PFSK-1 (cell line): ENCODE data around the gene TSPAN3.

Source experiments
- FOXP2 ChIP-seq: optimal IDR thresholded peaks from 2 replicates; pipeline ENCODE3; 2011; ENCODE audit warnings: borderline replicate concordance, control low read depth, inconsistent platforms; ENCODE audit not compliant: insufficient read depth; ENCODE audit errors: extremely low read length, extremely low read depth
- POLR2AphosphoS5 ChIP-seq: IDR thresholded peaks from 2 replicates; pipeline ENCODE4 v1.6.1; 2012; ENCODE audit warnings: low read depth, mild to moderate bottlenecking, control low read depth, low read length, moderate library complexity
- SIN3A ChIP-seq: IDR thresholded peaks from 2 replicates; pipeline ENCODE4 v1.6.1; 2012; ENCODE audit warnings: mild to moderate bottlenecking, low read length, moderate library complexity, borderline replicate concordance; ENCODE audit not compliant: insufficient read depth
- TAF1 ChIP-seq: IDR thresholded peaks from 2 replicates; pipeline ENCODE4 v1.6.1; 2012; ENCODE audit warnings: low read length, control low read depth, borderline replicate concordance; ENCODE audit not compliant: insufficient read depth
- TF ChIP-seq, protein P1 (sequence below), 2 experiments: IDR thresholded peaks; 2 replicates each; pipeline versions ENCODE4 v1.6.1 to v1.8.0; 2011 to 2012; ENCODE audit warnings: low read depth in 2 of 2, low read length in 2 of 2, control low read depth in 1 of 2, inconsistent platforms in 1 of 2, mild to moderate bottlenecking in 1 of 2, moderate library complexity in 1 of 2; ENCODE audit not compliant: insufficient read depth in 1 of 2

TSPAN3 gene

DNA sequence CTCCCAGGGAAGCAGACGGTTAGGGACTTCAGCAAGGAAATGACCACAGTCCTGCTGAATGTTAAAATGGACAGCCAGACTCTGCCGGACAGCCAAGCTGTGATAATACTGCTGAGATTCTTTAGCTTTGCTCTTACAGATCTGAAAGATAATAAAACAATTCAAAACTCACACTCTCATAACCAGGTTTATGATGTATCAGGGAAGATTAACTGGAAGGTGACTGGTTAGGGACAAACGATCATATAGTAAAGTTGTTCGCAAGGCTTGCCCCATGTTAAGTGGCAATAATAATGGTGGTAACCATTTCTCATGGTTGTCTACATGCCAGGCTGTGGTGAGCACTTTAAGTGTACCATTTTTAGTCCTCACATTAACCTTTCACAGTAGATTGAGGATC lies 44.3 kb upstream of the TSPAN3 start:
- no peak for TF ChIP-seq SIN3A
- TF ChIP-seq POLR2AphosphoS5 = no peak
- TF ChIP-seq, protein P1, sequence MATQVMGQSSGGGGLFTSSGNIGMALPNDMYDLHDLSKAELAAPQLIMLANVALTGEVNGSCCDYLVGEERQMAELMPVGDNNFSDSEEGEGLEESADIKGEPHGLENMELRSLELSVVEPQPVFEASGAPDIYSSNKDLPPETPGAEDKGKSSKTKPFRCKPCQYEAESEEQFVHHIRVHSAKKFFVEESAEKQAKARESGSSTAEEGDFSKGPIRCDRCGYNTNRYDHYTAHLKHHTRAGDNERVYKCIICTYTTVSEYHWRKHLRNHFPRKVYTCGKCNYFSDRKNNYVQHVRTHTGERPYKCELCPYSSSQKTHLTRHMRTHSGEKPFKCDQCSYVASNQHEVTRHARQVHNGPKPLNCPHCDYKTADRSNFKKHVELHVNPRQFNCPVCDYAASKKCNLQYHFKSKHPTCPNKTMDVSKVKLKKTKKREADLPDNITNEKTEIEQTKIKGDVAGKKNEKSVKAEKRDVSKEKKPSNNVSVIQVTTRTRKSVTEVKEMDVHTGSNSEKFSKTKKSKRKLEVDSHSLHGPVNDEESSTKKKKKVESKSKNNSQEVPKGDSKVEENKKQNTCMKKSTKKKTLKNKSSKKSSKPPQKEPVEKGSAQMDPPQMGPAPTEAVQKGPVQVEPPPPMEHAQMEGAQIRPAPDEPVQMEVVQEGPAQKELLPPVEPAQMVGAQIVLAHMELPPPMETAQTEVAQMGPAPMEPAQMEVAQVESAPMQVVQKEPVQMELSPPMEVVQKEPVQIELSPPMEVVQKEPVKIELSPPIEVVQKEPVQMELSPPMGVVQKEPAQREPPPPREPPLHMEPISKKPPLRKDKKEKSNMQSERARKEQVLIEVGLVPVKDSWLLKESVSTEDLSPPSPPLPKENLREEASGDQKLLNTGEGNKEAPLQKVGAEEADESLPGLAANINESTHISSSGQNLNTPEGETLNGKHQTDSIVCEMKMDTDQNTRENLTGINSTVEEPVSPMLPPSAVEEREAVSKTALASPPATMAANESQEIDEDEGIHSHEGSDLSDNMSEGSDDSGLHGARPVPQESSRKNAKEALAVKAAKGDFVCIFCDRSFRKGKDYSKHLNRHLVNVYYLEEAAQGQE (IDR thresholded peaks at IDR 0.05; ENCODE audit: insufficient read depth in 1 of 2, low read depth in 2 of 2, low read length in 2 of 2) = no peak
- TF ChIP-seq FOXP2 = no peak
- no peak for TF ChIP-seq TAF1

DNA sequence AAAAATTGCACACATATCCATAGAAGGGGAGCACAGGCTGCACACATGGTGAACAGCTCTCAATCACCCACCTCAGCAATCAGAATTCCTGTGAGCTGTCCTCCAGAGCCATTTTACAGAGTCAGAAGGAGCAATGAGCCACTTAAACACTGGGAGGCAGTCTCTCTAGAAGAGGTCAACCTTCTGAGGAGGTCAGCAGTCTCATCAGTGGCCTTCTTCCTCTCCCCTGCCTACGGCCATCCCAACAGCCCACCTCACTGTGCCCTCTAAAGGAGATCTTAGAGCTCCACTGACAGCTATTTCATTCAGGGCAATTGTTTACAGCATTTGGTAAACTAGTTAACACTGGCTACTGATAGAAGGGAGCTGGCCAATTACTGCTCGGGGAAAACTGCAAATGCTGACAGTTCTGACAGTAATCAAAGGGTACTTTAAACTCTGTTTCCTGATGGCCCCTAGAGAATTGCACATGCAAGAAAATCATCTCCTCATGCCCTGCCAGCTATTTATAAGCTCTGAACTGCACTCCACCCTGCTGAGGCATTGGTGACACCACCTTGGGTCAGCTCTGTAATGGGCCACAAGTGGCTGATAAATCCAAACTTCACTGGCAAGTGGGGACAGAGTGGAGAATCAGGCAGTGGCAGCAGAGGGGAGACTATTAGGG lies 42.1 kb upstream of the TSPAN3 start:
- TF ChIP-seq SIN3A (no peak), TAF1 (no peak), POLR2AphosphoS5 (no peak), FOXP2 (no peak)
- TF ChIP-seq, protein P1 (IDR thresholded peaks at IDR 0.05; ENCODE audit: insufficient read depth in 1 of 2, low read depth in 2 of 2, low read length in 2 of 2) = no peak

DNA sequence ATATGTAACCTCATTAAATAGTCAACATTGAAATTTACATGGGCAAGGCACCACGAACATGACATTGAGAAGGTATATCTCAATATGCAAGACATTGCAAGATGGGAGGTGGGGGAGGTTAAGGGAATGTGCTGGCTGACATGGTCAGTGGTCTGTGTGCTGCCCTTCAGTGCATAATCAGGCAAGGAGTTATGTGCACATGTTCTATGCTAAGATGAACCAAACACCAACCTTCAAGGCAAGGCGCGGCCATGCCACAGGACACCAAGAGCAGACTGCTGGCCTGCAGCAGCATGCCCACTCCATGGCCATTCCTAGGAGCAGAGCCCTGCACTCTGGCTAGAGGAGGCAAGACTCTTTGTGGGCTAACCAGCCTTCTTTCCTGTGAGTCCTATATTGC lies 40.9 kb upstream of the TSPAN3 start:
- TF ChIP-seq SIN3A = no peak

DNA sequence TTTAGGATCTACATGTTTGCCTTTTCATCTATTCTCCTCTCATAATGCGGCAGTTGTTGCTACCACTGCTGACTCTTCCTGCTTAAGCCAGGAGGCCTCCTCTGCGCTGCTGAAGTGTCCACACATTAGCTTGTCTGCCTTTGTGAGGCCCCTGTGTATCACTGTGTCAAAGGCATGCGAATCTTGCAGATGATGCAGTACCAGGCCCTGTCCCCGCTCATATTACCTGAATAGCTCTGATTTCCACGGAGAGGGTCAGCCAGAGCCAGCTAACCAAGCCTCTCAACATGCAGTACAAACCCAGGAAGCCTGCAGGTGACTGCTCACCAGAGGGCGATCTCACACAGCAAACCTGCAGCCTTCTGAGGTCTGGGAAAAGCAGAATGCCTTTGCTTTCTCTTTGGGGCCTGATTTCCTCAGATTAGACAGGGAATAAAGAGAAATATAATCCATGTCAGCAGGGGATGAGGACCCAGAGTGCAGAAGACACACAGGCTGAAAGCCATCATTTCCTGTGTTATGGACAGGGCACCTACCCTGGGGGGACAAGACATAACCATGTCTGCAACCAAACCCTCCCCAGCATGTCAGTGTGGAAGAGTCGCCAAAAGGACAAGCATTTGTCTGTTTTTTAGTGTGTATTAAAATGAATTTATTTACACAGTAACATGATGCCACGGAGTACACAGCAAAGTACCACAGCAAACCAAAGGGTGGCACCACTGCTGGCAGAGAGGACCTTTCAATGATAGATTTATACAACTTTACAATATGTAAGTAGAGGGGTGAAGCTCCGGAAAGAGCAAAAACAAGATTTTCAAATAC lies 36.8 kb upstream of the TSPAN3 start:
- TF ChIP-seq POLR2AphosphoS5 (no peak), SIN3A (no peak), TAF1 (no peak), FOXP2 (no peak)
- TF ChIP-seq, protein P1 (IDR thresholded peaks at IDR 0.05; ENCODE audit: insufficient read depth in 1 of 2, low read depth in 2 of 2, low read length in 2 of 2) = no peak

DNA sequence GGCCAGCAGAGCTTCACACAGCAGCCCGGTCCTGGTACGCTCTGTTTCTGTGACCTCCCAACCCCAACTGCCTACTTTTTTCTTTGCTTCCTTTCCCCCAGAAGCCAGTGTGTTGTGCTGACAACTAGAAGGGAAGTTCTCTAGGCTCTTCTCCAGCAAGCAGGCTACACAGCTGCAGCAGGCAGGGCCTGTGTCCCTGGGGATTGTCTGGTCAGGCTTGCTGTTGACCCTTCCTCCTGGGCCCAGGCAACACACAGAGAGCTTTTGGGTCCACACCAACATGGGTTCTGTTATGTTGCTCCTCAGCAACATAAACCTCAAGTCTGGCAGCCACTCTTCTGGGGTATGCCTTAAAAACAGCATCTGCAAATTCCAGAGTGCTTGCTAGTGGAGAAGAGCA lies 36.2 kb upstream of the TSPAN3 start:
- TF ChIP-seq POLR2AphosphoS5 (no peak), FOXP2 (no peak), TAF1 (no peak)
- TF ChIP-seq, protein P1 (IDR thresholded peaks at IDR 0.05; ENCODE audit: insufficient read depth in 1 of 2, low read depth in 2 of 2, low read length in 2 of 2) = no peak
